GM20000 (cell line): ENCODE measurements around the gene MFAP3L.

Source experiments
- DNase-seq: peaks from one replicate; pipeline ENCODE4 v3.0.0; 2012; ENCODE audit warnings: low spot score
- CTCF ChIP-seq: IDR thresholded peaks from 2 replicates; pipeline ENCODE4 v1.5.1; 2012; ENCODE audit warnings: mild to moderate bottlenecking, control low read depth; ENCODE audit errors: extremely low read depth, missing control alignments

MFAP3L gene

GRCh38 chr4:169940460-169940859 is 85.7 kb downstream of the MFAP3L start:
- no peak for DNase-seq

More at GRCh38 chr4:169940460-169940859, 85.7 kb downstream of the MFAP3L start:
- TF ChIP-seq CTCF: no peak
